Mesodermal cell (in vitro differentiated cells): ENCODE measurements around the gene CCDC152.

ENCODE experiments used
- H3K27ac ChIP-seq: 2 replicates; pipeline ENCODE4 v1.7.0; 2013; ENCODE audit warnings: mild to moderate bottlenecking, low read depth, low read length, moderate library complexity; ENCODE audit not compliant: severe bottlenecking
- H3K36me3 ChIP-seq: 2 replicates; pipeline ENCODE4 v1.7.1; 2013; ENCODE audit warnings: mild to moderate bottlenecking, low read length, moderate library complexity; ENCODE audit not compliant: control insufficient read depth, insufficient read depth
- H3K4me1 ChIP-seq: one replicate; pipeline ENCODE4 v1.7.1; 2013; ENCODE audit warnings: mild to moderate bottlenecking, low read length; ENCODE audit not compliant: insufficient read depth, control insufficient read depth, poor library complexity, severe bottlenecking
- H3K4me3 ChIP-seq: 2 replicates; pipeline ENCODE4 v1.7.0; 2013; ENCODE audit warnings: low read length, control low read depth, mild to moderate bottlenecking; ENCODE audit not compliant: insufficient read depth, poor library complexity, severe bottlenecking; ENCODE audit errors: extremely low read depth
- H3K9me3 ChIP-seq: 2 replicates; pipeline ENCODE4 v1.7.1; 2013; ENCODE audit warnings: mild to moderate bottlenecking, low read length, moderate library complexity; ENCODE audit not compliant: control insufficient read depth
- WGBS, 2 experiments: methylation state at CpG; one replicate each; pipeline ENCODE4 v1.1.5; 2013; ENCODE audit warnings: missing lambda C conversion rate in 2 of 2; ENCODE audit not compliant: insufficient coverage in 2 of 2; 5-methylcytosine and 5-hydroxymethylcytosine counted together

The CCDC152 gene

GRCh38 chr5:42749020-42749419 is 7.6 kb upstream of the CCDC152 start:
- no peaks in the 10 kb centered on the region for H3K36me3 ChIP-seq
- no peaks in the 10 kb centered on the region for H3K4me1 ChIP-seq
- H3K9me3 ChIP-seq, result no peaks in the 10 kb centered on the region

DNA sequence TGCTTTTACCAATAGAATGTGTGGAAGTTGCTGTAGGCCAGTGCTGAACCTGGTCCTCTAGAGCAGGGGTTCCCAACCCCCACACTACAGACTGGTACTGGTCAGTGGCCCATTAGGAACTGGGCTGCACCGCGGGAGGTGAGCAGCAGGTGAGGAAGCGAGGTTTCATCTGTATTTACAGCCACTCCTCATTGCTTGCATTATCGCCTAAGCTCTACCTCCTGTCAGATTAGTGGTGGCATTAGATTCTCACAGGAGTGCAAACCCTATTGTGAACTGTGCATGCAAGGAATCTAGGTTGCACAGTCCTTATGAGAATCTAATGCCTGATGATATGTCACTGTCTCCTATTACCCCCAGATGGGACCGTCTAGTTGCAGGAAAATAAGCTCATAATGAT is 6.1 kb upstream of the CCDC152 start:
- Histone ChIP-seq H3K4me3 (no peak overlapping the region), H3K27ac (no peak overlapping the region), H3K36me3 (no peaks in the 10 kb centered on the region), H3K4me1 (no peaks in the 10 kb centered on the region), H3K9me3 (no peaks in the 10 kb centered on the region)
- 83 to 100% methylated on average over 1 to 4 of the region's 5 CpGs for WGBS, 2 experiments

More at GRCh38 chr5:42749020-42749419, 7.6 kb upstream of the CCDC152 start:
- H3K27ac ChIP-seq, result no peak overlapping the region
- H3K4me3 ChIP-seq, result no peak overlapping the region

DNA sequence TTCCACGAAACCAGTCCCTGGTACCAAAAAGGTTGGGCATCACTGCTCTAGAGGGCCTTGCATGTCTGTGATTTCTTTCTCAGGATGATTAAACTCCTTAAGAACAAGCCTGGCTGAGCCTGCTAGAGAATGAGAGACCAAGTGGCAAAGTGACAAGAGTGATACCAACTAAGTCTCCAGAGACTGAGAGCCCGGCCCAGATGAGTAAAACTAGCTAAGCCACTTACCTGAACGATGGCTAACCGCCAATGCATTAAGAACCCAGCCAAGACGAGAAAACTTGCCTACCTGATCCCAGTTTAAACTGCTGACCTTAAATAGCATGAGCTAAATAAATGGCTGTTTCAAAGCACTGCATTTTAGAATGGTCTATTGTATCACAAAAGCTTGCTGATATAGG is 5.6 kb upstream of the CCDC152 start:
- no peak overlapping the region for H3K4me3 ChIP-seq
- WGBS, 2 experiments, result 77% methylated on average over 4 of the region's 5 CpGs
- H3K27ac ChIP-seq, result no peak overlapping the region
- no peaks in the 10 kb centered on the region for H3K9me3 ChIP-seq
- no peaks in the 10 kb centered on the region for H3K36me3 ChIP-seq
- no peaks in the 10 kb centered on the region for H3K4me1 ChIP-seq

DNA sequence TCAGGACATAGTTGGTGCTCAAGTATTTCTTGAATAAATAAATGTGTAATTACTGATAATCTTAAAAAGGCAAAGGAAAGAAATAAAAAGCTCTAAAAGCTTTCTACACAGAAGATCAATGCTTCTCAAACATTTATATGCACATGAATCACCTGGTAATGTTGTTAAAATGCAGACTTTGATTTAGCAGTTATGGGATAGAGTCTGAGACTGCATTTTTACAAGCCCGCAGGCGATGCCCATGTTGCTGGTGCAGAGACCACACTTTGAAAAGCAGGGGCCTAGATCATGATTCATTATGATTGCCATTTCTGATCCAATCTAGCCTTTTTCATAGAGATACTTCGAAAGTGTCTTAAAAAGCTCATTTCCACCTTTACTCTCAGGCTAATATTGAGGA is 3.5 kb upstream of the CCDC152 start:
- Histone ChIP-seq H3K36me3 (no peaks in the 10 kb centered on the region), H3K9me3 (no peaks in the 10 kb centered on the region), H3K4me3 (no peak overlapping the region), H3K27ac (no peak overlapping the region), H3K4me1 (no peaks in the 10 kb centered on the region)
- 100% methylated on average over 2 of the region's 3 CpGs for WGBS, 2 experiments

- Histone ChIP-seq H3K9me3 (no peaks in the 10 kb centered on the region), H3K36me3 (no peaks in the 10 kb centered on the region), H3K4me1 (no peaks in the 10 kb centered on the region), H3K27ac (no peak overlapping the region), H3K4me3 (no peak overlapping the region)
- 80 to 88% methylated on average over 1 of the region's 2 CpGs for WGBS, 2 experiments
Measured at GRCh38 chr5:42759456-42759855, 2.8 kb downstream of the CCDC152 start.

- Histone ChIP-seq H3K27ac (no peak overlapping the region), H3K4me1 (no peaks in the 10 kb centered on the region), H3K9me3 (no peaks in the 10 kb centered on the region), H3K36me3 (no peaks in the 10 kb centered on the region), H3K4me3 (no peak overlapping the region)
- WGBS, 2 experiments, result no CpG with 5 or more reads among the region's 4 CpGs
Measured at GRCh38 chr5:42760426-42760825, 3.8 kb downstream of the CCDC152 start.

- Histone ChIP-seq H3K9me3 (no peaks in the 10 kb centered on the region), H3K27ac (no peak overlapping the region), H3K36me3 (no peaks in the 10 kb centered on the region), H3K4me1 (no peaks in the 10 kb centered on the region), H3K4me3 (no peak overlapping the region)
- WGBS, 2 experiments, result no CpG with 5 or more reads among the region's 1 CpG
Measured at GRCh38 chr5:42761791-42762190, 5.2 kb downstream of the CCDC152 start.

DNA sequence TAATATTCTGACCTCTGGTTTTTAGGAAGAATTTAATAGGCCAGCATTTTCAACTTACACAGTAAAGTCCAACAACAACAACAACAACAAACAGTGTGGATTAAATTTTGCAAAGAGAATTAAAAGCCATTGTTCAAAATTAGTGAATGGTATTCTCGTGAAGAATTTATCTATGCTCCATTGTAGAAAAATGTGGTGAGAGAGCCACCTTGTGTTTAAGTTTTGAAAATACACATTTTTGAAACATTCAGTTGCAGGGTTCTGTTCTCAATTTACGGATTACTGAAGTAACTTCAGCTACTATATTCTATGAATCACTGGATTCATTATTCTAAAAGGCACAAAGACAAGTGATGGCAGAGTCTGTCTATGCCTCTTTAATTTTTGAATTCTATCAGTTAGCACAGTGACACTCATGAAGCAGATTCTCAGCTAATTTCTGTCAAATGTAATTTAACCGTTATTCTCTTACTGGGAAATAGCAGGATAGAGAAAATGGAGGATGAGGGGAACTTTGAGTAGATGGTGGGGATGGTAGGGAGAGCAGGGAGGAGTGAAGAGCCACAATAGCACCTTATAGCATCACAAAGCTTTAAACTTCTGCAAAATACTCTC is 11.0 kb downstream of the CCDC152 start:
- Histone ChIP-seq H3K4me1 (no peaks in the 10 kb centered on the region), H3K36me3 (no peaks in the 10 kb centered on the region), H3K4me3 (no peak overlapping the region), H3K27ac (no peak overlapping the region), H3K9me3 (peaks cover 6% of the 10 kb centered on the region)
- WGBS, 2 experiments, result 40 to 50% methylated on average over 1 to 2 of the region's 3 CpGs

DNA sequence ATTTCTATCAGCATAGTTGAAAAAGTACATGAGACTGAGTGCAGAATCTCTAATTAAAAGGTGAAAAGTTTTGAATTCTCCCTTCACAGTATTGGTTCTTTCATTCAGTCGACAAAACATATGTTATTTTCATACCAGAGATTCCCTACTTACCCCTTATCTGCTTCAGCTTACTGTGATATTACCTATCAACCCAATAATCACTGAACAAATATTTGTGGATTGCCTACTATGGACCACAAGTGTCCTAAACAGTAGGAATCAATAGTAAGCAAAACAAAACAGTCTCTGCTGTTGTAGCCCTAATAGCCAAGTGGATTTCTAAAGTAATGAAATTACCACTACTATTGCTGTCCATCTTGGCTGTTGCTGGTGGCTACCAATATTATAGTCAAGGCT is 11.5 kb downstream of the CCDC152 start:
- Histone ChIP-seq H3K4me3 (no peak overlapping the region), H3K27ac (no peak overlapping the region), H3K36me3 (no peaks in the 10 kb centered on the region), H3K4me1 (no peaks in the 10 kb centered on the region), H3K9me3 (peaks cover 6% of the 10 kb centered on the region)
- WGBS, 2 experiments, result 57 to 67% methylated on average over 1 of the region's 1 CpG

DNA sequence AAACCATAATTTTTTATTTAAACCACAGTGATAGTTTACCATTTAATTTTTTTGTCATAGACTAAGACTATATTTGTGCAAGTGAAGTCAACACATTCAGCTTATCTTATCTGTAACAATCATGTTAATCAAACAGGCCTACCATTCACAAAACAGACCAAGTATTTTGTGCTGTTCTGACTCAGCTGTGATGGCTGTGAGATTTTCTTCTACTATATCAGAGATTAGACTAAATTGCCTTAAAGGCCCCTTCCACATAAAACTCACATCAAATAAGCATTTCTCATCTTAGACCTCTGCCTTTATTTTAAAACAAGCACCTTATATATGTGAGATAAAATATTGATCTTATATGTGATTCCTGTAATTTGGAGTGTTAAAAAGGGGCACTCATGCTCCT is 13.4 kb downstream of the CCDC152 start:
- no peaks in the 10 kb centered on the region for H3K4me1 ChIP-seq
- no peak overlapping the region for H3K27ac ChIP-seq
- H3K36me3 ChIP-seq, result no peaks in the 10 kb centered on the region
- no peak overlapping the region for H3K4me3 ChIP-seq
- H3K9me3 ChIP-seq, result peaks cover 6% of the 10 kb centered on the region

GRCh38 chr5:42772265-42772993 is 15.8 kb downstream of the CCDC152 start:
- Histone ChIP-seq H3K36me3 (no peaks in the 10 kb centered on the region), H3K27ac (no peak overlapping the region), H3K4me3 (no peak overlapping the region), H3K4me1 (no peaks in the 10 kb centered on the region), H3K9me3 (peaks cover 6% of the 10 kb centered on the region)
- WGBS, 2 experiments, result 53 to 80% methylated on average over 3 to 6 of the region's 13 CpGs
